ENCODE data around the gene IRAG1.

IRAG1 gene, protein sequence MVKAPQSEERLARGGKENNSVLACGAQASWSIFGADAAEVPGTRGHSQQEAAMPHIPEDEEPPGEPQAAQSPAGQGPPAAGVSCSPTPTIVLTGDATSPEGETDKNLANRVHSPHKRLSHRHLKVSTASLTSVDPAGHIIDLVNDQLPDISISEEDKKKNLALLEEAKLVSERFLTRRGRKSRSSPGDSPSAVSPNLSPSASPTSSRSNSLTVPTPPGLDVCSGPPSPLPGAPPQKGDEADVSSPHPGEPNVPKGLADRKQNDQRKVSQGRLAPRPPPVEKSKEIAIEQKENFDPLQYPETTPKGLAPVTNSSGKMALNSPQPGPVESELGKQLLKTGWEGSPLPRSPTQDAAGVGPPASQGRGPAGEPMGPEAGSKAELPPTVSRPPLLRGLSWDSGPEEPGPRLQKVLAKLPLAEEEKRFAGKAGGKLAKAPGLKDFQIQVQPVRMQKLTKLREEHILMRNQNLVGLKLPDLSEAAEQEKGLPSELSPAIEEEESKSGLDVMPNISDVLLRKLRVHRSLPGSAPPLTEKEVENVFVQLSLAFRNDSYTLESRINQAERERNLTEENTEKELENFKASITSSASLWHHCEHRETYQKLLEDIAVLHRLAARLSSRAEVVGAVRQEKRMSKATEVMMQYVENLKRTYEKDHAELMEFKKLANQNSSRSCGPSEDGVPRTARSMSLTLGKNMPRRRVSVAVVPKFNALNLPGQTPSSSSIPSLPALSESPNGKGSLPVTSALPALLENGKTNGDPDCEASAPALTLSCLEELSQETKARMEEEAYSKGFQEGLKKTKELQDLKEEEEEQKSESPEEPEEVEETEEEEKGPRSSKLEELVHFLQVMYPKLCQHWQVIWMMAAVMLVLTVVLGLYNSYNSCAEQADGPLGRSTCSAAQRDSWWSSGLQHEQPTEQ

DNA sequence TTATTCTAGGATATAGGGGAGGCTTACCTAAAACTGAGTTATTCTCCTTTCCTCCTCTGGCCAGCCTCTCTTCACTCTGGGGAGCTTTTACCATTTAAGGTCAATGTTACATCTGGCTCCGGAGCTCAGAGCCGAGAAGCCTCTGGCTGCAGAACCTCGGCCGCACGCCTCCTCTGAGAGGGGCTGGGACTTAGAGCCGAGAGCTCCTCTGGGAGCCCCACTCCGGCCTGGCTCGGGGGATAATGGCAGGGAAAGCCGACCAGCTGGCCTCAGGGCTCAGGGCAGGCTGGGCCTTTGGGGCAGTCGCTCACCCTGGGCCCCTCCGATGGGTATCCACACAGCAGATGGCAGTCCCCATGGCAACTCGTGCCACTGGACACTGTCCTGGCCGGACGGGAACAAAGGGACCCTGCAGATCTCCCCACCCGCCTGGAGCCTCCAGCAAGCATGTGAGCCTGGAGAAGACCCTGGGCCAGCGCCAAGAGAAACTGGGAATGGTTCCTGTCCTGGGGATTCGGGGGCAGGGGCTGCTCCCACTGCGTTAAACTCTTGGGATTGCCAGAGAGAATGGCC lies at the start of gene IRAG1:
Gene IRAG1, minus strand, starts transcription at position 247 of the 573 bp plus-strand sequence. Its CDS starts 153 bp downstream, at position 94.
- no peak for DNase-seq (ENCODE audit: low spot score)
- TF ChIP-seq, protein P1, sequence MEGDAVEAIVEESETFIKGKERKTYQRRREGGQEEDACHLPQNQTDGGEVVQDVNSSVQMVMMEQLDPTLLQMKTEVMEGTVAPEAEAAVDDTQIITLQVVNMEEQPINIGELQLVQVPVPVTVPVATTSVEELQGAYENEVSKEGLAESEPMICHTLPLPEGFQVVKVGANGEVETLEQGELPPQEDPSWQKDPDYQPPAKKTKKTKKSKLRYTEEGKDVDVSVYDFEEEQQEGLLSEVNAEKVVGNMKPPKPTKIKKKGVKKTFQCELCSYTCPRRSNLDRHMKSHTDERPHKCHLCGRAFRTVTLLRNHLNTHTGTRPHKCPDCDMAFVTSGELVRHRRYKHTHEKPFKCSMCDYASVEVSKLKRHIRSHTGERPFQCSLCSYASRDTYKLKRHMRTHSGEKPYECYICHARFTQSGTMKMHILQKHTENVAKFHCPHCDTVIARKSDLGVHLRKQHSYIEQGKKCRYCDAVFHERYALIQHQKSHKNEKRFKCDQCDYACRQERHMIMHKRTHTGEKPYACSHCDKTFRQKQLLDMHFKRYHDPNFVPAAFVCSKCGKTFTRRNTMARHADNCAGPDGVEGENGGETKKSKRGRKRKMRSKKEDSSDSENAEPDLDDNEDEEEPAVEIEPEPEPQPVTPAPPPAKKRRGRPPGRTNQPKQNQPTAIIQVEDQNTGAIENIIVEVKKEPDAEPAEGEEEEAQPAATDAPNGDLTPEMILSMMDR (IDR thresholded peaks at IDR 0.05; ENCODE audit: extremely low read depth, missing control alignments): no peak

DNA sequence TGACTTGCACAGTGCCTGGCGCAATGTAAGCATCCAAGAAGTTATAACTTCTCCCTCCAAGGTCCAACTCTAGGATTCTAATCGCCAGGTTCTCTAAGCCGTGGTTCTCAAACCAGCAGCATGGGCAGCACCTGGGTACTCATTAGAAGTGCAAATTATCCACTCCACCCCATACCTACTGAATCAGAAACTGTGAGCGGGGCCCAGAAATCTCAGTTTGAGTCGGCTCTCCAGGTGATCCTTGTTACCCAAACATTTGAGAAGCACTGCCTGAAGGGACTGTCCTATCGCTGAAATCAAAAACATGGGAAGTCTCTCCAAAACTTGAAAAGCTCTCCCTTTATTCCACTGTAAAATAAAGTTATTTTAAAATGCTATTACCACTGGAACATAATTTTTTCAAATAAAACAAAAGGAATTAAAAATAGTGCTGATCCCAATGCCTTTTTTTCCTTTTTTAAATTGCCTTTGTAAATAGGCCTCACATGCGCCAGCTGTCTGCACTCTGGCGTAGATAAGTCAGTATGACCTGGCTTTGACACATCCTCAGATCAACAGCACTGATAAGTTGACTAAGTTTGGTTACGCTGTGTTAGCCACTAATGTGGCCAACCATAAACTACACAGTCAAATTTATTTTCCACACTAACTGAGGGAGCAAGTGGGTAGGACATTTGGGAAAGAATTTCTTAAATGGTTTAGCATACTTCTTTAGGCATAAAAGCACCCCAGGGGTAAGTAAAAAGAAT lies 49.1 kb upstream of the IRAG1 start:
- TF ChIP-seq, protein P1 (IDR thresholded peaks at IDR 0.05; ENCODE audit: extremely low read depth, missing control alignments): no peak
- no peak for DNase-seq (ENCODE audit: low spot score)

- peak; percentile 88 for DNase-seq (ENCODE audit: low spot score)
- TF ChIP-seq, protein P1 (IDR thresholded peaks at IDR 0.05; ENCODE audit: extremely low read depth, missing control alignments): peak; percentile 92
Observed at GRCh38 chr11:10735481-10736475, 42.2 kb upstream of the IRAG1 start.

- DNase-seq (ENCODE audit: low spot score): no peak
Observed at GRCh38 chr11:10731064-10731680, 37.6 kb upstream of the IRAG1 start.

DNA sequence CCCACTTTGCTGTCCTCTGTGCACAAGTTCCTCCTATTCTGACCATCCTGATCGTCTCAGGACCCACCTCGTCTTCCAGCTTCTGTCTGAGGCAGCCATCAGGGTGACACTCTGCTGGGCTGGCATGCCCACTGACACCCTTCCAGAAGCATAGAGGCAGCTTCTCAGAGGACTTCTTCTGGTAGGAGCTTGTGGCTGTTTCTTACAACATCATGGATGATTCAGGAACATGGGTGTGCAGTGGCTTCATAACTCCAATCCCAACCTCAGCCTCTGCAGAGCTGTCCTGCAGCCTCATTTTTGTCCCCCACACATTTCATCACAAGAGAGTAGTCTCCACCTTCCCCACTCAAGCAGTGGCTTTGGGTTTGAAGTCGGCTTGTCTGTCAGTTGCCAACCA lies 36.6 kb upstream of the IRAG1 start:
- TF ChIP-seq, protein P1 (IDR thresholded peaks at IDR 0.05; ENCODE audit: extremely low read depth, missing control alignments): no peak
- DNase-seq (ENCODE audit: low spot score): no peak

More at GRCh38 chr11:10731064-10731680, 37.6 kb upstream of the IRAG1 start:
- TF ChIP-seq, protein P1 (IDR thresholded peaks at IDR 0.05; ENCODE audit: extremely low read depth, missing control alignments): no peak
